CD4-positive, alpha-beta T cell (primary cell): Measurements from ENCODE around the gene SLC46A2. TPM values are rescaled to one million over a fixed set of nuclear protein-coding genes. Genes with fewer than 3 reads are reported as not detected.

ENCODE experiments used
- ATAC-seq: fragments of 200-7000 bp; cut with Tn5 transposase; one replicate; pipeline ENCODE4 v1.10.0; 2022; ENCODE audit warnings: mild to moderate bottlenecking; ENCODE audit not compliant: poor library complexity
- CTCF ChIA-PET: fragments of 350-600 bp; sonication (Branson Sonifier 250); formaldehyde crosslinking; loops from one replicate; lab custom pipeline; 2021; ENCODE audit warnings: antibody characterized with exemption, inconsistent platforms; lab: Charles Lee
- POLR2A ChIA-PET: fragments of 350-600 bp; sonication (Branson Sonifier 250); formaldehyde crosslinking; loops from one replicate; lab custom pipeline; 2021; ENCODE audit warnings: antibody characterized with exemption, inconsistent platforms; lab: Charles Lee
- DNase-seq, 14 experiments: peaks; one replicate each; pipeline ENCODE4 v3.0.0-alpha.2; 2013 to 2020; ENCODE audit warnings: mixed read lengths in 2 of 14
- H3K27ac ChIP-seq, 2 donors: one replicate each; pipeline versions ENCODE4 v1.5.1 to v1.7.0; 2013; ENCODE audit warnings: low read length in 2 of 2, low read depth in 1 of 2, mild to moderate bottlenecking in 1 of 2
- H3K27me3 ChIP-seq, 2 experiments: 1 replicate in 1 of 2; 2 replicates in 1 of 2; pipeline versions ENCODE4 v1.6.1 to v1.7.0; 2013; ENCODE audit warnings: low read length in 2 of 2, control low read depth in 1 of 2, mild to moderate bottlenecking in 1 of 2, moderate library complexity in 1 of 2; ENCODE audit not compliant: insufficient read depth in 2 of 2, control insufficient read depth in 1 of 2
- H3K36me3 ChIP-seq: one replicate; pipeline ENCODE4 v1.6.1; 2013; ENCODE audit warnings: low read length, control low read depth; ENCODE audit not compliant: insufficient read depth
- H3K4me1 ChIP-seq: one replicate; pipeline ENCODE4 v1.6.1; 2013; ENCODE audit warnings: low read length, control low read depth; ENCODE audit not compliant: insufficient read depth
- H3K4me3 ChIP-seq: one replicate; pipeline ENCODE4 v1.5.1; 2013; ENCODE audit warnings: mild to moderate bottlenecking, low read length, moderate library complexity
- H3K9me3 ChIP-seq, 2 experiments: 1 replicate in 1 of 2; 2 replicates in 1 of 2; pipeline versions ENCODE4 v1.6.1 to v1.7.0; 2013; ENCODE audit warnings: low read length in 2 of 2, mild to moderate bottlenecking in 2 of 2, control low read depth in 1 of 2, moderate library complexity in 1 of 2; ENCODE audit not compliant: control insufficient read depth in 1 of 2, insufficient read depth in 1 of 2
- H3K27ac Mint-ChIP-seq: one replicate; pipeline ENCODE4 v1.8.0; 2020; ENCODE audit warnings: mixed read lengths
- H3K27me3 Mint-ChIP-seq: one replicate; pipeline ENCODE4 v1.8.0; 2021; ENCODE audit warnings: mixed read lengths
- H3K36me3 Mint-ChIP-seq: one replicate; pipeline ENCODE4 v1.8.0; 2021; ENCODE audit warnings: low read depth, mixed read lengths
- H3K4me1 Mint-ChIP-seq: one replicate; pipeline ENCODE4 v1.8.0; 2021; ENCODE audit warnings: low read depth, mixed read lengths
- H3K4me3 Mint-ChIP-seq: one replicate; pipeline ENCODE4 v1.8.0; 2020; ENCODE audit warnings: mild to moderate bottlenecking, mixed read lengths
- H3K9me3 Mint-ChIP-seq: one replicate; pipeline ENCODE4 v1.8.0; 2020; ENCODE audit warnings: mixed read lengths
- CTCF ChIP-seq: fragments of 200-600 bp; IDR thresholded peaks from one replicate; pipeline ENCODE4 v1.8.0; 2022; ENCODE audit warnings: antibody characterized with exemption, mild to moderate bottlenecking
- intact Hi-C, 2 experiments: fragments of 100-400 bp; cut with DNase I in 1 of 2; cut with micrococcal nuclease in 1 of 2; formaldehyde crosslinking; loops; one replicate each; pipeline versions ENCODE4 v1.15.1 to v1.9.0; 2023 to 2025; cut with DNase I, micrococcal nuclease
- total RNA-seq, 174 experiments: library from RNA in 2 of 174; stranded (reverse) in 2 of 174; gene quantifications; one replicate each; pipeline ENCODE4 v1.2.3 and lab custom pipeline; 2021 to 2026

SLC46A2 gene
- total RNA-seq, 2 experiments from 2014 or later, result not detected

- peaks cover 5% of the 10 kb centered on the region for H3K4me1 Mint-ChIP-seq
- ATAC-seq, result no peak
- H3K9me3 ChIP-seq, result no peaks in the 10 kb centered on the region
- intact Hi-C loops, result no loop called here
- no peak overlapping the region for H3K4me3 ChIP-seq
- no peaks in the 10 kb centered on the region for H3K9me3 Mint-ChIP-seq
- peaks cover 5% of the 10 kb centered on the region for H3K4me1 ChIP-seq
- no peaks in the 10 kb centered on the region for H3K27me3 Mint-ChIP-seq
- TF ChIP-seq CTCF, result no peak
- H3K36me3 ChIP-seq, result peaks cover 15% of the 10 kb centered on the region
- no peak for DNase-seq
- H3K27ac ChIP-seq, result no peak overlapping the region
- ChIA-PET POLR2A (no interaction called here), CTCF (no interaction called here)
- no peaks in the 10 kb centered on the region for H3K27me3 ChIP-seq
- H3K27ac Mint-ChIP-seq, result no peak overlapping the region
- peaks cover 42% of the 10 kb centered on the region for H3K36me3 Mint-ChIP-seq
- H3K4me3 Mint-ChIP-seq, result no peak overlapping the region
Measured at GRCh38 chr9:112849363-112849922, 41.2 kb downstream of the SLC46A2 start.

GRCh38 chr9:112848316-112849151, 42.1 kb downstream of the SLC46A2 start:
- H3K27me3 ChIP-seq, result no peaks in the 10 kb centered on the region
- H3K36me3 ChIP-seq, result peaks cover 15% of the 10 kb centered on the region
- no peak overlapping the region for H3K27ac ChIP-seq
- no peaks in the 10 kb centered on the region for H3K9me3 ChIP-seq
- Mint-ChIP-seq H3K36me3 (peaks cover 38% of the 10 kb centered on the region), H3K27me3 (no peaks in the 10 kb centered on the region), H3K9me3 (no peaks in the 10 kb centered on the region), H3K4me1 (peaks cover 12% of the 10 kb centered on the region), H3K4me3 (no peak overlapping the region), H3K27ac (no peak overlapping the region)
- ChIA-PET CTCF (no interaction called here), POLR2A (no interaction called here)
- H3K4me1 ChIP-seq, result peaks cover 5% of the 10 kb centered on the region
- H3K4me3 ChIP-seq, result no peak overlapping the region
- intact Hi-C loops, result no loop called here
- ATAC-seq, result no peak
- DNase-seq, result no peak
- no peak for TF ChIP-seq CTCF

GRCh38 chr9:112846528-112847488, 43.9 kb downstream of the SLC46A2 start:
- Histone ChIP-seq H3K9me3 (no peaks in the 10 kb centered on the region), H3K27ac (no peak overlapping the region), H3K36me3 (peaks cover 8% of the 10 kb centered on the region), H3K4me1 (peaks cover 5% of the 10 kb centered on the region), H3K4me3 (no peak overlapping the region), H3K27me3 (no peaks in the 10 kb centered on the region)
- no peaks in the 10 kb centered on the region for H3K9me3 Mint-ChIP-seq
- no peaks in the 10 kb centered on the region for H3K27me3 Mint-ChIP-seq
- peaks cover 26% of the 10 kb centered on the region for H3K36me3 Mint-ChIP-seq
- intact Hi-C loops, result no loop called here
- ChIA-PET CTCF (no interaction called here), POLR2A (no interaction called here)
- no peak overlapping the region for H3K4me3 Mint-ChIP-seq
- ATAC-seq (no peak), DNase-seq (no peak)
- no peak overlapping the region for H3K27ac Mint-ChIP-seq
- peaks cover 12% of the 10 kb centered on the region for H3K4me1 Mint-ChIP-seq
- TF ChIP-seq CTCF, result no peak
